GM10248 (cell line): ENCODE data around the gene ECT2L.

ENCODE experiments used
- CTCF ChIA-PET: fragments of 300-600 bp; sonication (Branson Sonifier 250); formaldehyde crosslinking; extraction: SDS; loops from one replicate; lab custom pipeline; 2021; ENCODE audit warnings: antibody characterized with exemption; lab: Yijun Ruan, JAX
- POLR2A ChIA-PET: fragments of 350-650 bp; sonication (Branson Sonifier 250); formaldehyde crosslinking; extraction: SDS; loops from one replicate; lab custom pipeline; 2020; ENCODE audit warnings: antibody characterized with exemption; lab: Yijun Ruan, JAX
- DNase-seq: peaks from one replicate; pipeline ENCODE4 v3.0.0; 2012; ENCODE audit errors: extremely low spot score
- TF ChIP-seq, protein P1 (sequence below): IDR thresholded peaks from 2 replicates; pipeline ENCODE4 v1.5.1; 2012; ENCODE audit warnings: mild to moderate bottlenecking, low read depth; ENCODE audit errors: extremely low read depth, missing control alignments, control extremely low read depth

The ECT2L gene

DNA sequence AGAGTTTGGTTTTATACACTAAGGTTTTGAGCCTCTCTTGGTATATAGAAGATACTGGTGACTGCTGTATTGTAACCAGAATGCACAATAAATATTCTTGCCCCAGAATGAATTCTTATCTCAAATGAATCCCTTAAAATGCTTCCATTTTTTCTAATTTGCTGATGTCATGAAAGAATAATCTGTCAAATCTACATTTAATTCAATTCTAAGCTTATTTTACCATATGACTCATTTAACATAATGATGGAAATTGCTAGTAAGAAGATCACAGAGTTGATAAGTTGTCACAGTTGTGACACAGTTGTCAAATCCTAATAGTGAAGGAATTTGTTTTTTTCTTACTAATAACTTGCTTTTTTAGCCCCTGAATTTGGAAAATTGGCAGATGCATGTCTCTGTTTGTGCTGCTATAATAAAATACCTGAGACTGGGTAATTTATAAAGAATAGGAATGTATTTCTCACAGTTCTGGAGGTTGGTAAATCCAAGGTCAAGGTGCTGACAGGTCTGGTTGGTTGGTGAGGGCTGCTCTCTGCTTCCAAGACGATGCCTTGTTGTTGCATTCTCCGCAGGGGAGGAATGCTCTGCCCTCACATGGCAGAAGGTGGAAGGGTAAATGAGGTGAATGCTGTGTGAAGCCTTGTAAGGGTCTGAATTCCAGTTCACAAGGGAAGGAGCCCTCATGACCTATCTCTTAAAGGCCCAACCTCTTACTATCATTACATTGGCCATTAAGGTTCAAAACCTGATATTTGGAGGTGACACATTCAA lies 4.7 kb downstream of the ECT2L start:
- TF ChIP-seq, protein P1, sequence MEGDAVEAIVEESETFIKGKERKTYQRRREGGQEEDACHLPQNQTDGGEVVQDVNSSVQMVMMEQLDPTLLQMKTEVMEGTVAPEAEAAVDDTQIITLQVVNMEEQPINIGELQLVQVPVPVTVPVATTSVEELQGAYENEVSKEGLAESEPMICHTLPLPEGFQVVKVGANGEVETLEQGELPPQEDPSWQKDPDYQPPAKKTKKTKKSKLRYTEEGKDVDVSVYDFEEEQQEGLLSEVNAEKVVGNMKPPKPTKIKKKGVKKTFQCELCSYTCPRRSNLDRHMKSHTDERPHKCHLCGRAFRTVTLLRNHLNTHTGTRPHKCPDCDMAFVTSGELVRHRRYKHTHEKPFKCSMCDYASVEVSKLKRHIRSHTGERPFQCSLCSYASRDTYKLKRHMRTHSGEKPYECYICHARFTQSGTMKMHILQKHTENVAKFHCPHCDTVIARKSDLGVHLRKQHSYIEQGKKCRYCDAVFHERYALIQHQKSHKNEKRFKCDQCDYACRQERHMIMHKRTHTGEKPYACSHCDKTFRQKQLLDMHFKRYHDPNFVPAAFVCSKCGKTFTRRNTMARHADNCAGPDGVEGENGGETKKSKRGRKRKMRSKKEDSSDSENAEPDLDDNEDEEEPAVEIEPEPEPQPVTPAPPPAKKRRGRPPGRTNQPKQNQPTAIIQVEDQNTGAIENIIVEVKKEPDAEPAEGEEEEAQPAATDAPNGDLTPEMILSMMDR = no peak
- no peak for DNase-seq
- ChIA-PET CTCF (no interaction called here), POLR2A (no interaction called here)

DNA sequence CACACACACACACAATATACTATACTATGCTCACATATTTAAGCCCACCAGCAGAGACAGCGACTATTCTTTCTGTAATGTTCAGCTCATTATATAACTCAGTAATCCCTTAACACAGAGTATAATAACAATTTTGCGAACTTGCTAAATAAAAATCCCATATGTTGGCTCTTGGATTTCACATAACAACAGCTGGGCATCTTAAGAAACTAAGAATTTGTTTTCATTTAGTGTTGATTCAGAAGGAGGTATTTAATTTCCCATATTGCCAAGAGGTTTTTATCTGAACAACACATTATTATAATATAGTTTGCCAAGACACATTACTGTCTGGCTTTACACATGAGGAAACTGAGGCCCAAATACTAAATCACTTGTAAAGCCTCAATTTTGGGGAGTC lies 7.4 kb downstream of the ECT2L start:
- ChIA-PET POLR2A (no interaction called here), CTCF (interaction anchor here (0.9 to 5.1 kb wide), 2 partner anchors 12 to 185 kb away, joined by 3 to 29 read pairs; partner anchors contain the start of gene REPS1)
- DNase-seq = no peak
- TF ChIP-seq, protein P1 = no peak

DNA sequence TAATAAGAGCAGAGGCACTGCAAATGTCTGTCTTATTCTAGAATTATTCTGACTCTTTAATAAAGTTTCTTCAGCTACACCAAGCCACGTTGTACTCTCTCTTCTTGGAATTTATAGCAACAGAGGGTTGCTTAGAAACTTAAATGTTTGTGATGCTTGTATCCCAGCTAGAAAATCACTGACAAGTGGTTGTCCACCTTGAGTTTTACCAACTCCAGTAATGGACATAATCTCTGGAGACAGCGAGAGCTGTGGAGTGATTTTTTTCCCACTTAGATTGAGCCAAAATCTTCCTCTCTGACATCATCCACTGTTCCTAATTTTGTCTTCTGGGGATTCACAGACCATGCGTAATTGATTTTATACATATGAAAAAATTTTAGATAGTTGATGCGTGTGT lies 8.0 kb downstream of the ECT2L start:
- POLR2A ChIA-PET = no interaction called here
- CTCF ChIA-PET = interaction anchor here (0.9 to 5.1 kb wide), 3 partner anchors 12 to 216 kb away, joined by 3 to 29 read pairs (median 3); partner anchors contain the start of gene REPS1
- TF ChIP-seq, protein P1 = no peak
- DNase-seq = no peak

DNA sequence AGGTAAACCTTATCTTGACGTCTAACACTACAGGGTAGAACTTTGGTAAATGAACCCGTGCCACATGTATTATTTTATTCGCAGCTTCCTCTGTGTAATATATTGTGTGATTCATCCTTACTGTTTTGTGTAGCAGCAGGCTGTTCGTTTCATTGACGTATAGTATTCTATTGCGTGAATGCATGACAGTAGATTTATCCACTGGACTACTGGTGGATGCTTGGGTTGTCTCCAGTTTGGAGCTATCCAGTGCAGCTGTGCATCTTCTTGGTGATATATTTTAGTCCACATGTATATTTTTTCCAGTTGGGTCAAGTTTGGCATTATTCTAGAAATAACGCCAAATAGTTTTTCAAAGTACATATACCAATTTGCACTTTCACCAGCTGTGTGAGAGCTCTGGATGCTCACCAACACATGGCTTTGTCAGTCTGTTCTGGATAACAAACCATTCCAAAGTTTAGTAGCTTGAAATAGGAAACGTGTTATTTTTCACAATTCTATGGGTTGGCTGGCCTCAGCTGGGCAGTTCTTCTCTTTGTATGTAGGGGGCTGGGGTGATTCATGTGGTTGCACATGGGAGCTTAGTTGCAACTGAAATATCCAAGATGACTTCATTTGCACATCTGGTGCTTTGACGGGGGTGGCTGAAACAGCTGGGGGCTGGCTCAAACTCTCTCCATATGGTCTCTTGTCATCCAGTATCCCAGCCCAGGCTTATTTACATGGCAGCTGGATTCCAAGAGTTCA lies 9.3 kb downstream of the ECT2L start:
- no peak for DNase-seq
- POLR2A ChIA-PET = no interaction called here
- TF ChIP-seq, protein P1 = no peak
- CTCF ChIA-PET = interaction anchor here (1.5 to 5.1 kb wide), 2 partner anchors 10 to 217 kb away, joined by 3 to 29 read pairs; no protein-coding TSS in a partner anchor

DNA sequence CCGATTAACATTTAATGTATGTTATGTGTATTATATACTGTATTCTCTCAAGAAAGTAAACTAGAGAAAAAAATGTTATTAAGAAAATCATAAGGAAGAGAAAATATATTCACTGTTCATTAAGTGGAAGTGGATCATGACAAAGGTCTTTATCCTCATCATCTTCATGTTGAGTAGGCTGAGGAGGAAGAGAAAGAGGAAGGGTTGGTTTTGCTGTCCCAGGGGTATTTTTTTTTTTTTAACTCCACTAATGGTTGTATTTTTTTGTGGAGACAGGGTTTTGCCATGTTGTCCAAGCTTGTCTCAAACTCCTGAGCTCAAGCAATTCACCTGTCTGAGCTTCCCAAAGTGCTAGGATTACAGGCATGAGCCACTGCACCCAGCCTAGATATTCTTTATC lies 11.0 kb downstream of the ECT2L start:
- ChIA-PET CTCF (interaction anchor here (2.0 to 5.1 kb wide), 2 partner anchors 9 to 180 kb away, joined by 5 to 29 read pairs; no protein-coding TSS in a partner anchor), POLR2A (interaction anchor here (0.7 kb wide), 1 partner anchor 202 kb away, joined by 3 read pairs; no protein-coding TSS in a partner anchor)
- TF ChIP-seq, protein P1 = no peak
- DNase-seq = no peak

DNA sequence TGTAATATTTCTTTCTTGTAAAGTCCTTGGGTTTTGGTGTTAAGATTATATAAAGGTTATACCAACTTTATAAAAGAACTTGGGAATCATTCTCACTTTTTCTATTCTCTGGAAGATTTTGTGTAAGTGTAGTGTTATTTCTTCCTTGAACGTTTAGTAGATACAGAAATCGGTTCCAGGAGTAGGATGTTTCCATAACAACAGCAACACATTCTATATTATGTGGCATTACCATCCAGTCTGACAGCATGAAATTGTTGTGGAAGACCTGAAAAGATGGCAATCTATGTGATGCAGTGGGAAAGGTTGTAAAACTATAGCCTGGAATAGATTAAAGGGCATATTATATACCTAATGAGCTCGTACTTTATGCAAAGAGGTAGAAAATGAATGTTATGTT lies 13.8 kb downstream of the ECT2L start:
- TF ChIP-seq, protein P1 = no peak
- DNase-seq = no peak
- ChIA-PET POLR2A (interaction anchor here (1.1 kb wide), 1 partner anchor 170 kb away, joined by 4 read pairs; no protein-coding TSS in a partner anchor), CTCF (no interaction called here)
